IMR-90 (cell line): ENCODE measurements around the gene GTSE1. TPM values are rescaled to one million over a fixed set of nuclear protein-coding genes. Genes with fewer than 3 reads are reported as not detected.
A peak's percentile ranks its signal among the peaks of the same experiment; 100 is the strongest.

ENCODE experiments used
- ATAC-seq: fragments of 200-7000 bp; cut with Tn5 transposase; 2 replicates; pipeline ENCODE4 v1.9.1; 2020; ENCODE audit warnings: low read depth, mild to moderate bottlenecking, moderate library complexity
- BruUV-seq: library from RNA; stranded (reverse); fragments of 400-500 nt; replicated peaks from 2 replicates; lab custom pipeline; 2021; lab: Mats Ljungman, UMichigan
- CTCF ChIA-PET: fragments of 300-600 bp; formaldehyde crosslinking; extraction: SDS; loops from one replicate; lab custom pipeline; 2021; ENCODE audit warnings: antibody characterized with exemption; lab: Yijun Ruan, JAX
- POLR2A ChIA-PET: fragments of 300-600 bp; sonication (Branson Sonifier 250); formaldehyde crosslinking; loops from one replicate; lab custom pipeline; 2022; ENCODE audit warnings: antibody characterized with exemption; ENCODE audit not compliant: unreplicated experiment; lab: Charles Lee
- DNase-seq: peaks from one replicate; pipeline ENCODE4 v3.0.0; 2013
- H2AFZ ChIP-seq: replicated peaks from 2 replicates; pipeline ENCODE3; 2013; ENCODE audit warnings: low read length, mild to moderate bottlenecking; ENCODE audit not compliant: poor library complexity
- H2AK5ac ChIP-seq: 2 replicates; pipeline ENCODE4 v1.6.1; 2013; ENCODE audit warnings: low read depth, low read length, inconsistent platforms
- H2AK9ac ChIP-seq: replicated peaks from 2 replicates; pipeline ENCODE3; 2013; ENCODE audit warnings: mild to moderate bottlenecking, low read depth, low read length, moderate library complexity; ENCODE audit not compliant: poor library complexity
- H2BK120ac ChIP-seq: 2 replicates; pipeline ENCODE4 v1.6.1; 2013; ENCODE audit warnings: low read depth, low read length, inconsistent platforms
- H2BK15ac ChIP-seq: 3 replicates; pipeline ENCODE4 v1.6.1; 2013; ENCODE audit warnings: low read depth, low read length, inconsistent platforms
- H2BK20ac ChIP-seq: 2 replicates; pipeline ENCODE4 v1.6.1; 2013; ENCODE audit warnings: low read depth, mild to moderate bottlenecking, inconsistent platforms, low read length, moderate library complexity
- H2BK5ac ChIP-seq: 2 replicates; pipeline ENCODE4 v1.6.1; 2013; ENCODE audit warnings: mild to moderate bottlenecking, low read depth, low read length, inconsistent platforms; ENCODE audit not compliant: poor library complexity, severe bottlenecking
- H3K14ac ChIP-seq: replicated peaks from 2 replicates; pipeline ENCODE4 v1.6.1; 2013; ENCODE audit warnings: low read depth, low read length, inconsistent platforms
- H3K18ac ChIP-seq: 2 replicates; pipeline ENCODE4 v1.6.1; 2013; ENCODE audit warnings: low read depth, low read length, control low read depth
- H3K23ac ChIP-seq: 2 replicates; pipeline ENCODE4 v1.6.1; 2013; ENCODE audit warnings: low read depth, low read length, inconsistent platforms
- H3K27ac ChIP-seq: 2 replicates; pipeline ENCODE4 v1.5.1; 2013; ENCODE audit warnings: mild to moderate bottlenecking, control low read depth, low read length; ENCODE audit not compliant: insufficient read depth
- H3K27me3 ChIP-seq: 2 replicates; pipeline ENCODE4 v1.6.1; 2013; ENCODE audit warnings: low read length; ENCODE audit not compliant: control insufficient read depth, insufficient read depth
- H3K36me3 ChIP-seq: 2 replicates; pipeline ENCODE4 v1.6.1; 2013; ENCODE audit warnings: low read length, mixed read lengths; ENCODE audit not compliant: control insufficient read depth, insufficient read depth
- H3K4ac ChIP-seq: 2 replicates; pipeline ENCODE4 v1.6.1; 2013; ENCODE audit warnings: low read depth, low read length, inconsistent platforms
- H3K4me1 ChIP-seq: 2 replicates; pipeline ENCODE4 v1.6.1; 2013; ENCODE audit warnings: low read length, mixed read lengths; ENCODE audit not compliant: control insufficient read depth, insufficient read depth
- H3K4me2 ChIP-seq: 2 replicates; pipeline ENCODE4 v1.6.1; 2013; ENCODE audit warnings: low read depth, mild to moderate bottlenecking, control low read depth, low read length, moderate library complexity
- H3K4me3 ChIP-seq: 2 replicates; pipeline ENCODE4 v1.5.1; 2013; ENCODE audit warnings: low read depth, mild to moderate bottlenecking, control low read depth, low read length, moderate library complexity; ENCODE audit not compliant: insufficient read depth
- H3K56ac ChIP-seq: 2 replicates; pipeline ENCODE4 v1.6.1; 2013; ENCODE audit warnings: low read length, inconsistent platforms; ENCODE audit not compliant: insufficient read depth; ENCODE audit errors: extremely low read depth
- H3K79me1 ChIP-seq, 2 experiments: 2 replicates each; pipeline ENCODE4 v1.6.1; 2013; ENCODE audit warnings: low read length in 2 of 2, inconsistent platforms in 1 of 2, low read depth in 1 of 2
- H3K9ac ChIP-seq: 2 replicates; pipeline ENCODE4 v1.6.1; 2013; ENCODE audit warnings: low read depth, low read length, control low read depth
- H3K9me1 ChIP-seq: 2 replicates; pipeline ENCODE4 v1.6.1; 2013; ENCODE audit warnings: low read length, inconsistent platforms; ENCODE audit not compliant: insufficient read depth
- H3K9me3 ChIP-seq: 2 replicates; pipeline ENCODE4 v1.6.1; 2013; ENCODE audit warnings: low read length; ENCODE audit not compliant: control insufficient read depth, insufficient read depth
- H4K20me1 ChIP-seq: 2 replicates; pipeline ENCODE4 v1.6.1; 2013; ENCODE audit warnings: low read length, inconsistent platforms; ENCODE audit not compliant: insufficient read depth
- H4K5ac ChIP-seq: 2 replicates; pipeline ENCODE4 v1.6.1; 2013; ENCODE audit warnings: mild to moderate bottlenecking, low read depth, low read length, control low read depth
- H4K8ac ChIP-seq, 2 experiments: 2 replicates each; pipeline ENCODE4 v1.6.1; 2013; ENCODE audit warnings: low read depth in 2 of 2, low read length in 2 of 2, control low read depth in 1 of 2, inconsistent platforms in 1 of 2
- H4K91ac ChIP-seq: 2 replicates; pipeline ENCODE4 v1.6.1; 2013; ENCODE audit warnings: low read depth, low read length, inconsistent platforms; ENCODE audit not compliant: insufficient read depth
- BHLHE40 ChIP-seq: fragments of 150-350 bp; IDR thresholded peaks from 2 replicates; pipeline ENCODE4 v1.6.1; 2016; ENCODE audit warnings: mild to moderate bottlenecking, low read depth, low read length
- CEBPB ChIP-seq: IDR thresholded peaks from 2 replicates; pipeline ENCODE4 v1.6.1; 2012; ENCODE audit warnings: low read depth, low read length, improper control_type of control experiment
- MAFK ChIP-seq: IDR thresholded peaks from 2 replicates; pipeline ENCODE4 v1.6.1; 2012; ENCODE audit warnings: low read depth, low read length, improper control_type of control experiment
- MXI1 ChIP-seq: IDR thresholded peaks from 2 replicates; pipeline ENCODE4 v1.6.1; 2012; ENCODE audit warnings: low read depth, mild to moderate bottlenecking, low read length, moderate library complexity, borderline replicate concordance
- POLR2A ChIP-seq: IDR thresholded peaks from 2 replicates; pipeline ENCODE4 v1.6.1; 2012; ENCODE audit warnings: mild to moderate bottlenecking, low read depth, low read length
- RAD21 ChIP-seq: IDR thresholded peaks from 2 replicates; pipeline ENCODE4 v1.6.1; 2012; ENCODE audit warnings: low read length, improper control_type of control experiment
- RCOR1 ChIP-seq: IDR thresholded peaks from 2 replicates; pipeline ENCODE4 v1.6.1; 2012; ENCODE audit warnings: mild to moderate bottlenecking, low read length, improper control_type of control experiment; ENCODE audit not compliant: insufficient replicate concordance
- RFX5 ChIP-seq: IDR thresholded peaks from 2 replicates; pipeline ENCODE4 v1.8.0; 2012; ENCODE audit warnings: low read depth, mild to moderate bottlenecking, low read length, moderate library complexity
- SMC3 ChIP-seq: fragments of 150-350 bp; IDR thresholded peaks from 2 replicates; pipeline ENCODE4 v1.6.1; 2016; ENCODE audit warnings: low read depth, mild to moderate bottlenecking, antibody characterized with exemption, low read length, moderate library complexity
- WGBS, 2 experiments: methylation state at CpG; one replicate each; pipeline versions ENCODE4 v1.1.5 to v1.1.7; 2013; ENCODE audit warnings: missing lambda C conversion rate in 2 of 2; ENCODE audit not compliant: insufficient read length in 1 of 2; ENCODE audit errors: extremely low coverage in 2 of 2; 5-methylcytosine and 5-hydroxymethylcytosine counted together
- dilution Hi-C: fragments of 300-500 bp; cut with HindIII; formaldehyde crosslinking; loops from one replicate; pipeline ENCODE4 v1.14.3; 2018; ENCODE audit warnings: low sequenced_read_pairs; ENCODE audit not compliant: unreplicated experiment
- in situ Hi-C: fragments of 300-500 bp; cut with MboI; formaldehyde crosslinking; loops from 3 replicates; pipeline ENCODE4 v1.14.3; 2019; ENCODE audit warnings: low sequenced_read_pairs, inconsistent platforms, mixed read lengths
- intact Hi-C: fragments of 100-400 bp; cut with micrococcal nuclease; formaldehyde crosslinking; loops from 2 replicates; pipeline ENCODE4 v1.10.0; 2022
- polyA plus RNA-seq, 3 experiments: library from polyadenylated mRNA; depleted of rRNA; stranded (reverse); fragments of >200 nt; gene quantifications; 2 replicates each; pipeline ENCODE4 v1.2.3, GENCODE V29; 2012; ENCODE audit warnings: low replicate concordance in 1 of 3
- total RNA-seq: library from RNA; depleted of rRNA; stranded (reverse); fragments of >200 nt; gene quantifications from 2 replicates; pipeline ENCODE4 v1.2.3, GENCODE V29; 2012
- TF ChIP-seq, protein P1 (sequence below): fragments of 150-350 bp; IDR thresholded peaks from 2 replicates; pipeline ENCODE4 v1.6.1; 2017; ENCODE audit warnings: mild to moderate bottlenecking, antibody characterized with exemption, low read length, low read depth
- TF ChIP-seq, protein P2 (sequence below): fragments of 150-350 bp; IDR thresholded peaks from 2 replicates; pipeline ENCODE4 v1.6.1; 2016; ENCODE audit warnings: low read depth, mild to moderate bottlenecking, low read length, moderate library complexity, borderline replicate concordance
- TF ChIP-seq, protein P3 (sequence below): conservative IDR thresholded peaks from 2 replicates; pipeline ENCODE4 v1.5.1; 2012; ENCODE audit warnings: mild to moderate bottlenecking, low read depth, low read length, improper control_type of control experiment

GTSE1 gene
- total and polyA plus RNA-seq, 2 of the 4 experiments (the other 2 are of a cell fraction), result 5.9 to 17.1 TPM

DNA sequence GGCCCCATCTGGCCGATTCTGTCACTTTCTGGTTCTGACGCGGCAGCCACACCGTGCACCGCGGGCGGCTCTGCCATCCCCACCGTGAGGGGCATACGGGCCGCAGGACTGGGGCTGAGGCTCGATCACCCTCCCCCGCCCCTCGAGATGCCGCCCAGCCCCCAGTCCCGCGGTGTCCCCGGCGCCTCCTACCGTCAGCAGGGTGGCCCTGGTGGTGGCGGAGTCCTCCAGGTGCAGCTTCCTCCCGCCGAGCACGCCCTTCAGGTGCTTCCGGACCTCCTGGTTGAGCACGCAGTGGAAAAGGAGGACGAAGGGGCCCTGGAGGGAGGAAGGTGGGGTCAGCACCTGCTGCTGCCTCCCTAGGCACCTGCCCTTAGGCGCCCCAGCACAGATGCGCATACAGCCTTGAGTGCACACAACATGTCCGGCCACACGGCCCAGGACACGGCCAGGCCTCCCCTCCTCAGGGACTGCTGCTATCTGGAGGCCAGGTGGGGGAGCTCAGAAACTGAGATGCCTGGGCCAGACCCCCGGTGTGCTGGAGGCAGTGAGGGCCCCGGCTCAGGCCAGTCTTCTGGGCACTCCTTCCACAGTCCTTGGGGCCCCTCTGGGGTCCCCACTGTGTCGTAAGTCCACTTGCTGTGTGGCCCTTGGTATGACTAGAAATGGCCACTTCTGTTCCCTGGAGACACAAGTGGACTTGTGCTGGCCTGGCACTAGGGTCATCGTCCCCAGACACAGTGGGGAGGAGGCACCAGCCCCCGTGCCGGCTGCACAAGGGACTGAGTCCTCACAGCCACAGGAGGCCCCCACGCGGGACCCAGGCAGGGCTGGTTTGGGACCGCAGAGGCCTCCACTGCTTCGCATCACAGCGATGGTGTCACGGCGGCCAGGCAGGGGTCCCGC, 70.4 kb downstream of the GTSE1 start:
- no TSS peak for BruUV-seq
- Histone ChIP-seq H3K4ac (no peak overlapping the region), H2BK120ac (no peak overlapping the region), H3K14ac (no peak overlapping the region), H2AFZ (peak overlapping the region; percentile 5), H3K9me3 (no peaks in the 10 kb centered on the region), H3K9me1 (no peaks in the 10 kb centered on the region; the same call in 1 of the 2 replicates), H3K27me3 (peaks cover 13% of the 10 kb centered on the region; the same call in 1 of the 2 replicates), H4K20me1 (no peaks in the 10 kb centered on the region), H2BK20ac (no peak overlapping the region), H3K36me3 (no peaks in the 10 kb centered on the region), H2BK5ac (no peak overlapping the region), H3K56ac (no peak overlapping the region), H3K4me1 (no peaks in the 10 kb centered on the region), H4K8ac (no peak overlapping the region), H2BK15ac (no peak overlapping the region), H4K91ac (no peak overlapping the region), H2AK9ac (peak overlapping the region; percentile 76), H3K18ac (no peak overlapping the region), H3K79me1 (no peaks in the 10 kb centered on the region), H3K9ac (no peak overlapping the region), H3K23ac (no peak overlapping the region), H3K27ac (no peak overlapping the region), H3K4me2 (no peak overlapping the region), H3K4me3 (no peak overlapping the region), H4K5ac (no peak overlapping the region), H2AK5ac (no peak overlapping the region)
- dilution Hi-C loops, result no loop called here
- in situ Hi-C loops, result loop anchor here (5.0 kb wide), 1 partner anchor 175 kb away; no protein-coding TSS in a partner anchor
- ChIA-PET POLR2A (no interaction called here), CTCF (interaction anchor here (0.5 to 2.1 kb wide), 15 partner anchors 8 to 354 kb away, joined by 3 to 26 read pairs (median 3); partner anchors contain the start of gene CELSR1)
- no peak for DNase-seq
- intact Hi-C loops, result loop anchor here (1.0 kb wide), 1 partner anchor 175 kb away; no protein-coding TSS in a partner anchor
- TF ChIP-seq SMC3 (no peak), BHLHE40 (no peak), RAD21 (no peak), RCOR1 (no peak), CEBPB (no peak), POLR2A (no peak), MAFK (no peak), MXI1 (no peak), RFX5 (no peak)
- TF ChIP-seq, protein P1, sequence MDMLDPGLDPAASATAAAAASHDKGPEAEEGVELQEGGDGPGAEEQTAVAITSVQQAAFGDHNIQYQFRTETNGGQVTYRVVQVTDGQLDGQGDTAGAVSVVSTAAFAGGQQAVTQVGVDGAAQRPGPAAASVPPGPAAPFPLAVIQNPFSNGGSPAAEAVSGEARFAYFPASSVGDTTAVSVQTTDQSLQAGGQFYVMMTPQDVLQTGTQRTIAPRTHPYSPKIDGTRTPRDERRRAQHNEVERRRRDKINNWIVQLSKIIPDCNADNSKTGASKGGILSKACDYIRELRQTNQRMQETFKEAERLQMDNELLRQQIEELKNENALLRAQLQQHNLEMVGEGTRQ, result no peak
- TF ChIP-seq, protein P2, sequence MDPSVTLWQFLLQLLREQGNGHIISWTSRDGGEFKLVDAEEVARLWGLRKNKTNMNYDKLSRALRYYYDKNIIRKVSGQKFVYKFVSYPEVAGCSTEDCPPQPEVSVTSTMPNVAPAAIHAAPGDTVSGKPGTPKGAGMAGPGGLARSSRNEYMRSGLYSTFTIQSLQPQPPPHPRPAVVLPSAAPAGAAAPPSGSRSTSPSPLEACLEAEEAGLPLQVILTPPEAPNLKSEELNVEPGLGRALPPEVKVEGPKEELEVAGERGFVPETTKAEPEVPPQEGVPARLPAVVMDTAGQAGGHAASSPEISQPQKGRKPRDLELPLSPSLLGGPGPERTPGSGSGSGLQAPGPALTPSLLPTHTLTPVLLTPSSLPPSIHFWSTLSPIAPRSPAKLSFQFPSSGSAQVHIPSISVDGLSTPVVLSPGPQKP, result no peak
- TF ChIP-seq, protein P3, sequence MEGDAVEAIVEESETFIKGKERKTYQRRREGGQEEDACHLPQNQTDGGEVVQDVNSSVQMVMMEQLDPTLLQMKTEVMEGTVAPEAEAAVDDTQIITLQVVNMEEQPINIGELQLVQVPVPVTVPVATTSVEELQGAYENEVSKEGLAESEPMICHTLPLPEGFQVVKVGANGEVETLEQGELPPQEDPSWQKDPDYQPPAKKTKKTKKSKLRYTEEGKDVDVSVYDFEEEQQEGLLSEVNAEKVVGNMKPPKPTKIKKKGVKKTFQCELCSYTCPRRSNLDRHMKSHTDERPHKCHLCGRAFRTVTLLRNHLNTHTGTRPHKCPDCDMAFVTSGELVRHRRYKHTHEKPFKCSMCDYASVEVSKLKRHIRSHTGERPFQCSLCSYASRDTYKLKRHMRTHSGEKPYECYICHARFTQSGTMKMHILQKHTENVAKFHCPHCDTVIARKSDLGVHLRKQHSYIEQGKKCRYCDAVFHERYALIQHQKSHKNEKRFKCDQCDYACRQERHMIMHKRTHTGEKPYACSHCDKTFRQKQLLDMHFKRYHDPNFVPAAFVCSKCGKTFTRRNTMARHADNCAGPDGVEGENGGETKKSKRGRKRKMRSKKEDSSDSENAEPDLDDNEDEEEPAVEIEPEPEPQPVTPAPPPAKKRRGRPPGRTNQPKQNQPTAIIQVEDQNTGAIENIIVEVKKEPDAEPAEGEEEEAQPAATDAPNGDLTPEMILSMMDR, result no peak
- ATAC-seq, result 0 out of 2 replicates have a peak, but pooled peaks have one; percentile 9
- 63% methylated on average over 20 of the region's 45 CpGs; no CpG with 5 or more reads in 1 of the 2 experiments for WGBS, 2 experiments
